Fibroblast of villous mesenchyme (primary cell): ENCODE results near the gene DLG1. TPM values are rescaled to one million over a fixed set of nuclear protein-coding genes. Genes with fewer than 3 reads are reported as not detected.

Source experiments
- DNase-seq: peaks from one replicate; pipeline ENCODE4 v3.0.0-alpha.2; 2010; ENCODE audit warnings: low read depth
- H3K4me3 ChIP-seq: 2 replicates; pipeline ENCODE4 v1.5.1; 2011; ENCODE audit warnings: low read depth, mild to moderate bottlenecking, low read length
- CTCF ChIP-seq: IDR thresholded peaks from 2 replicates; pipeline ENCODE4 v1.5.1; 2012; ENCODE audit warnings: low read depth, mild to moderate bottlenecking, low read length; ENCODE audit not compliant: insufficient read depth
- total RNA-seq: library from RNA; depleted of rRNA; stranded (reverse); fragments of >200 nt; gene quantifications from 2 replicates; pipeline ENCODE4 v1.2.3, GENCODE V29; 2012

Gene DLG1
- total RNA-seq, 1 donor = 87.7 TPM

- TF ChIP-seq CTCF = no peak
- no peak for DNase-seq
These were observed 130.9 kb downstream of the DLG1 start for GRCh38 chr3:197167549-197167948.

GRCh38 chr3:197165890-197166289, 132.5 kb downstream of the DLG1 start:
- no peak overlapping the region for H3K4me3 ChIP-seq
- DNase-seq = no peak
- no peak for TF ChIP-seq CTCF

More at GRCh38 chr3:197167549-197167948, 130.9 kb downstream of the DLG1 start:
- no peak overlapping the region for H3K4me3 ChIP-seq

GRCh38 chr3:197155046-197155445, 143.4 kb downstream of the DLG1 start:
- no peak for TF ChIP-seq CTCF
- no peak overlapping the region for H3K4me3 ChIP-seq
- no peak for DNase-seq

GRCh38 chr3:197151580-197151979, 146.8 kb downstream of the DLG1 start:
- DNase-seq = peak; percentile 84
- TF ChIP-seq CTCF = no peak
- H3K4me3 ChIP-seq = no peak overlapping the region

- TF ChIP-seq CTCF = no peak
- no peak for DNase-seq
- H3K4me3 ChIP-seq = no peak overlapping the region
These were observed 148.9 kb downstream of the DLG1 start for GRCh38 chr3:197149528-197149927.

GRCh38 chr3:197144188-197144587, 154.2 kb downstream of the DLG1 start:
- no peak for TF ChIP-seq CTCF
- no peak overlapping the region for H3K4me3 ChIP-seq
- no peak for DNase-seq

GRCh38 chr3:197139586-197139985, 158.8 kb downstream of the DLG1 start:
- TF ChIP-seq CTCF = no peak
- H3K4me3 ChIP-seq = no peak overlapping the region

More at GRCh38 chr3:197139586-197139985, 158.8 kb downstream of the DLG1 start:
- DNase-seq = no peak
